Ascending aorta (tissue), 2 donors: Measurements from ENCODE around the gene RNF113B. TPM values are rescaled to one million over a fixed set of nuclear protein-coding genes. Genes with fewer than 3 reads are reported as not detected.

ENCODE experiments used
- DNase-seq, 2 donors: peaks; one replicate each; pipeline ENCODE4 v3.0.0-alpha.2; 2019; ENCODE audit warnings: low spot score in 2 of 2
- H3K27ac ChIP-seq, 2 donors: fragments of 200-600 bp; sonication (generic); one replicate each; pipeline ENCODE4 v1.5.1; 2016 to 2017; ENCODE audit warnings: mild to moderate bottlenecking in 1 of 2
- H3K27me3 ChIP-seq: fragments of 200-600 bp; sonication (generic); one replicate; pipeline ENCODE4 v1.5.1; 2017
- H3K36me3 ChIP-seq, 2 donors: fragments of 200-600 bp; sonication (generic); one replicate each; pipeline ENCODE4 v1.5.1; 2016
- H3K4me1 ChIP-seq, 2 donors: fragments of 200-600 bp; sonication (generic); one replicate each; pipeline ENCODE4 v1.5.1; 2016 to 2017; ENCODE audit warnings: mild to moderate bottlenecking in 1 of 2
- H3K4me3 ChIP-seq, 2 donors: fragments of 200-600 bp; sonication (generic); one replicate each; pipeline ENCODE4 v1.5.1; 2016 to 2017; ENCODE audit warnings: mild to moderate bottlenecking in 1 of 2
- H3K9me3 ChIP-seq, 2 donors: fragments of 200-600 bp; sonication (generic); one replicate each; pipeline ENCODE4 v1.5.1; 2016
- CTCF ChIP-seq, 3 experiments: fragments of 200-600 bp in 2 of 3; fragments of 450-650 bp in 1 of 3; sonication (generic) in 2 of 3; IDR thresholded peaks; one replicate each; pipeline ENCODE4 v1.5.1; 2016 to 2019; ENCODE audit warnings: antibody characterized with exemption in 3 of 3, mild to moderate bottlenecking in 1 of 3, moderate library complexity in 1 of 3
- intact Hi-C: fragments of 100-400 bp; cut with DNase I; formaldehyde crosslinking; loops from one replicate; pipeline ENCODE4 v1.15.1; 2023
- total RNA-seq: library from RNA; depleted of rRNA; stranded (reverse); fragments of >200 nt; gene quantifications from one replicate; pipeline ENCODE4 v1.1.0, GENCODE V29; 2016

RNF113B gene
- total RNA-seq, 1 donor from 2014 or later: not detected

- no peak for TF ChIP-seq CTCF (IDR thresholded peaks at IDR 0.05)
- H3K4me1 ChIP-seq: peaks cover 0 to 19% of the 10 kb centered on the region in 2 donors
- no peak overlapping the region for H3K27ac ChIP-seq
- H3K27me3 ChIP-seq: no peaks in the 10 kb centered on the region
- H3K36me3 ChIP-seq: no peaks in the 10 kb centered on the region
- no peaks in the 10 kb centered on the region for H3K9me3 ChIP-seq
- no peak for DNase-seq
- intact Hi-C loops: no loop called here
- no peak overlapping the region for H3K4me3 ChIP-seq
Observed at GRCh38 chr13:98216711-98217285, 39.7 kb upstream of the RNF113B start.

- DNase-seq: no peak
- intact Hi-C loops: no loop called here
- H3K9me3 ChIP-seq: no peaks in the 10 kb centered on the region
- H3K4me1 ChIP-seq: peaks cover 0 to 13% of the 10 kb centered on the region in 2 donors
- no peak overlapping the region for H3K4me3 ChIP-seq
- no peak for TF ChIP-seq CTCF (IDR thresholded peaks at IDR 0.05)
- no peak overlapping the region for H3K27ac ChIP-seq
- no peaks in the 10 kb centered on the region for H3K36me3 ChIP-seq
- no peaks in the 10 kb centered on the region for H3K27me3 ChIP-seq
Observed at GRCh38 chr13:98216135-98216565, 39.1 kb upstream of the RNF113B start.

GRCh38 chr13:98215508-98215907 is 38.4 kb upstream of the RNF113B start:
- no peaks in the 10 kb centered on the region for H3K9me3 ChIP-seq
- DNase-seq: no peak
- no peak overlapping the region for H3K27ac ChIP-seq
- H3K36me3 ChIP-seq: no peaks in the 10 kb centered on the region
- no peak overlapping the region for H3K4me3 ChIP-seq
- intact Hi-C loops: no loop called here
- TF ChIP-seq CTCF (IDR thresholded peaks at IDR 0.05): no peak
- peaks cover 0 to 6% of the 10 kb centered on the region in 2 donors for H3K4me1 ChIP-seq
- no peaks in the 10 kb centered on the region for H3K27me3 ChIP-seq

- Histone ChIP-seq H3K9me3 (no peaks in the 10 kb centered on the region), H3K27ac (no peak overlapping the region), H3K4me3 (no peak overlapping the region), H3K27me3 (no peaks in the 10 kb centered on the region), H3K4me1 (no peaks in the 10 kb centered on the region), H3K36me3 (no peaks in the 10 kb centered on the region)
- intact Hi-C loops: no loop called here
- no peak for DNase-seq
- no peak for TF ChIP-seq CTCF (IDR thresholded peaks at IDR 0.05)
Observed at GRCh38 chr13:98214707-98215106, 37.6 kb upstream of the RNF113B start.

GRCh38 chr13:98214008-98214643 is 37.1 kb upstream of the RNF113B start:
- no peak for TF ChIP-seq CTCF (IDR thresholded peaks at IDR 0.05)
- Histone ChIP-seq H3K9me3 (no peaks in the 10 kb centered on the region), H3K4me3 (no peak overlapping the region), H3K4me1 (no peaks in the 10 kb centered on the region), H3K27ac (no peak overlapping the region), H3K36me3 (no peaks in the 10 kb centered on the region), H3K27me3 (no peaks in the 10 kb centered on the region)
- DNase-seq: no peak
- intact Hi-C loops: no loop called here
